HepG2 (cell line): ENCODE results near the gene SYP.

Source experiments
- FOXM1 ChIP-seq: sonication (generic); formaldehyde crosslinking; IDR thresholded peaks from 2 replicates; pipeline ENCODE4 v1.5.0; 2020; ENCODE audit warnings: missing genetic modification reagents
- JUNB ChIP-seq: sonication (generic); formaldehyde crosslinking; IDR thresholded peaks from 2 replicates; pipeline ENCODE4 v1.8.0; 2022; ENCODE audit warnings: missing genetic modification reagents, mild to moderate bottlenecking, borderline replicate concordance
- NONO ChIP-seq, 2 experiments: fragments of 450-650 bp in 1 of 2; sonication (generic) in 1 of 2; formaldehyde crosslinking in 1 of 2; IDR thresholded peaks in 1 of 2; conservative IDR thresholded peaks in 1 of 2; 2 replicates each; pipeline versions ENCODE4 v1.6.1 to v1.8.0; 2017 to 2022; ENCODE audit warnings: mild to moderate bottlenecking in 1 of 2, missing genetic modification reagents in 1 of 2, moderate library complexity in 1 of 2
- POLR2A ChIP-seq, 2 experiments: IDR thresholded peaks; 2 replicates each; pipeline ENCODE4 v1.6.1; 2011; ENCODE audit warnings: low read depth in 2 of 2, low read length in 2 of 2, mild to moderate bottlenecking in 1 of 2, moderate library complexity in 1 of 2; ENCODE audit not compliant: insufficient read depth in 1 of 2
- TGIF2 ChIP-seq: IDR thresholded peaks from 2 replicates; pipeline ENCODE4 v1.6.1; 2016; ENCODE audit warnings: control low read depth, missing compliant biosample characterization
- TRIM22 ChIP-seq: fragments of 450-650 bp; IDR thresholded peaks from 2 replicates; pipeline ENCODE4 v1.6.1; 2017
- ZNF350 ChIP-seq: sonication (generic); formaldehyde crosslinking; IDR thresholded peaks from 2 replicates; pipeline ENCODE4 v1.4.0; 2020; ENCODE audit warnings: mild to moderate bottlenecking, low read depth, missing genetic modification reagents, borderline replicate concordance
- ZNF570 ChIP-seq: sonication (generic); formaldehyde crosslinking; IDR thresholded peaks from 2 replicates; pipeline ENCODE4 v1.4.0; 2020; ENCODE audit warnings: mild to moderate bottlenecking, missing genetic modification reagents, borderline replicate concordance
- ZNF678 ChIP-seq: sonication (generic); formaldehyde crosslinking; IDR thresholded peaks from 2 replicates; pipeline ENCODE4 v1.4.0; 2020; ENCODE audit warnings: mild to moderate bottlenecking, missing genetic modification reagents

- no peak for TF ChIP-seq FOXM1
- no peak for TF ChIP-seq ZNF350 (CRISPR knock-in tag)
- TF ChIP-seq TRIM22: no peak
- no peak for TF ChIP-seq NONO (IDR thresholded peaks at IDR 0.05)
- no peak for TF ChIP-seq NONO (CRISPR knock-in tag; conservative IDR thresholded peaks at IDR 0.05)
- no peak for TF ChIP-seq JUNB (CRISPR knock-in tag)
- no peak for TF ChIP-seq TGIF2
- no peak for TF ChIP-seq ZNF570 (CRISPR knock-in tag)
- no peak for TF ChIP-seq POLR2A (IDR thresholded peaks at IDR 0.05; ENCODE audit: insufficient read depth in 1 of 2, low read depth in 2 of 2, low read length in 2 of 2)
- TF ChIP-seq ZNF678 (CRISPR knock-in tag): no peak
Observed at GRCh38 chrX:49157194-49157593, 42.8 kb downstream of the SYP start.
